Measurements from ENCODE around the gene TYMS.
"Not testable (repeated sequence)": the region's sequence is repeated elsewhere in the genome, so short reads cannot be mapped to it uniquely, and the experiment has no call there.

TYMS gene

GRCh38 chr18:680392-680791 is 22.9 kb downstream of the TYMS start:
- ATAC-seq: no peak

GRCh38 chr18:681985-682384 is 24.5 kb downstream of the TYMS start:
- no peak for TF ChIP-seq SNAI2 (CRISPR knock-in tag; IDR thresholded peaks at IDR 0.05)
- TF ChIP-seq BACH2 (CRISPR knock-in tag; IDR thresholded peaks at IDR 0.05; ENCODE audit: borderline replicate concordance): no peak
- no peak for TF ChIP-seq ZFP30 (CRISPR knock-in tag; IDR thresholded peaks at IDR 0.05)
- no peak for TF ChIP-seq CSRNP3 (CRISPR knock-in tag; IDR thresholded peaks at IDR 0.05)
- no peak for TF ChIP-seq CSDC2 (CRISPR knock-in tag; IDR thresholded peaks at IDR 0.05)
- no peak for TF ChIP-seq ESRRG (CRISPR knock-in tag; IDR thresholded peaks at IDR 0.05)
- TF ChIP-seq GLIS3 (CRISPR knock-in tag; IDR thresholded peaks at IDR 0.05): no peak
- no peak for TF ChIP-seq CREB5 (CRISPR knock-in tag; IDR thresholded peaks at IDR 0.05; ENCODE audit: low read depth)
- TF ChIP-seq ZC3H10 (CRISPR knock-in tag; IDR thresholded peaks at IDR 0.05): no peak
- TF ChIP-seq PPARA (CRISPR knock-in tag; IDR thresholded peaks at IDR 0.05; ENCODE audit: borderline replicate concordance): no peak
- TF ChIP-seq TSHZ2 (CRISPR knock-in tag; IDR thresholded peaks at IDR 0.05): no peak
- no peak for TF ChIP-seq TCF4 (CRISPR knock-in tag; IDR thresholded peaks at IDR 0.05; ENCODE audit: borderline replicate concordance)
- TF ChIP-seq OSR1 (CRISPR knock-in tag; IDR thresholded peaks at IDR 0.05): no peak
- no peak for TF ChIP-seq ARNTL (CRISPR knock-in tag; IDR thresholded peaks at IDR 0.05; ENCODE audit: borderline replicate concordance, low read depth)
- ATAC-seq: no peak

More at GRCh38 chr18:680392-680791, 22.9 kb downstream of the TYMS start:
- TF ChIP-seq CREB5 (CRISPR knock-in tag; IDR thresholded peaks at IDR 0.05; ENCODE audit: low read depth): no peak

- ATAC-seq: not testable (repeated sequence)
These were observed 25.0 kb downstream of the TYMS start for GRCh38 chr18:682416-682815.

GRCh38 chr18:682833-683232 is 25.4 kb downstream of the TYMS start:
- no peak for ATAC-seq
- no peak for TF ChIP-seq CSDC2 (CRISPR knock-in tag; IDR thresholded peaks at IDR 0.05)
- no peak for TF ChIP-seq ISL1 (CRISPR knock-in tag; IDR thresholded peaks at IDR 0.05)
- TF ChIP-seq ZNF70 (CRISPR knock-in tag; IDR thresholded peaks at IDR 0.05): no peak
- no peak for TF ChIP-seq SNAI2 (CRISPR knock-in tag; IDR thresholded peaks at IDR 0.05)
- no peak for TF ChIP-seq GLIS3 (CRISPR knock-in tag; IDR thresholded peaks at IDR 0.05)
- TF ChIP-seq BACH2 (CRISPR knock-in tag; IDR thresholded peaks at IDR 0.05; ENCODE audit: borderline replicate concordance): no peak
- no peak for TF ChIP-seq RARB (CRISPR knock-in tag; IDR thresholded peaks at IDR 0.05)
- TF ChIP-seq OSR1 (CRISPR knock-in tag; IDR thresholded peaks at IDR 0.05): no peak
- no peak for TF ChIP-seq ESRRG (CRISPR knock-in tag; IDR thresholded peaks at IDR 0.05)
- TF ChIP-seq TSHZ2 (CRISPR knock-in tag; IDR thresholded peaks at IDR 0.05): no peak
- no peak for TF ChIP-seq ZNF8 (CRISPR knock-in tag; IDR thresholded peaks at IDR 0.05)
- no peak for TF ChIP-seq TCF4 (CRISPR knock-in tag; IDR thresholded peaks at IDR 0.05; ENCODE audit: borderline replicate concordance)
- no peak for TF ChIP-seq CREB5 (CRISPR knock-in tag; IDR thresholded peaks at IDR 0.05; ENCODE audit: low read depth)
- no peak for TF ChIP-seq POU6F1 (CRISPR knock-in tag; IDR thresholded peaks at IDR 0.05; ENCODE audit: borderline replicate concordance, low read depth)
- TF ChIP-seq ZC3H10 (CRISPR knock-in tag; IDR thresholded peaks at IDR 0.05): no peak
- no peak for TF ChIP-seq ARNTL (CRISPR knock-in tag; IDR thresholded peaks at IDR 0.05; ENCODE audit: borderline replicate concordance, low read depth)
- TF ChIP-seq ZFP3 (CRISPR knock-in tag; IDR thresholded peaks at IDR 0.05): no peak
- no peak for TF ChIP-seq PPARA (CRISPR knock-in tag; IDR thresholded peaks at IDR 0.05; ENCODE audit: borderline replicate concordance)
